ENCODE data around the gene TMC2.

Gene TMC2

GRCh38 chr20:2596673-2597279 lies 60.4 kb downstream of the TMC2 start:
- H3K27ac ChIP-seq, result no peak overlapping the region
- TF ChIP-seq, protein P1, sequence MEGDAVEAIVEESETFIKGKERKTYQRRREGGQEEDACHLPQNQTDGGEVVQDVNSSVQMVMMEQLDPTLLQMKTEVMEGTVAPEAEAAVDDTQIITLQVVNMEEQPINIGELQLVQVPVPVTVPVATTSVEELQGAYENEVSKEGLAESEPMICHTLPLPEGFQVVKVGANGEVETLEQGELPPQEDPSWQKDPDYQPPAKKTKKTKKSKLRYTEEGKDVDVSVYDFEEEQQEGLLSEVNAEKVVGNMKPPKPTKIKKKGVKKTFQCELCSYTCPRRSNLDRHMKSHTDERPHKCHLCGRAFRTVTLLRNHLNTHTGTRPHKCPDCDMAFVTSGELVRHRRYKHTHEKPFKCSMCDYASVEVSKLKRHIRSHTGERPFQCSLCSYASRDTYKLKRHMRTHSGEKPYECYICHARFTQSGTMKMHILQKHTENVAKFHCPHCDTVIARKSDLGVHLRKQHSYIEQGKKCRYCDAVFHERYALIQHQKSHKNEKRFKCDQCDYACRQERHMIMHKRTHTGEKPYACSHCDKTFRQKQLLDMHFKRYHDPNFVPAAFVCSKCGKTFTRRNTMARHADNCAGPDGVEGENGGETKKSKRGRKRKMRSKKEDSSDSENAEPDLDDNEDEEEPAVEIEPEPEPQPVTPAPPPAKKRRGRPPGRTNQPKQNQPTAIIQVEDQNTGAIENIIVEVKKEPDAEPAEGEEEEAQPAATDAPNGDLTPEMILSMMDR (conservative IDR thresholded peaks at IDR 0.05), result no peak

- TF ChIP-seq, protein P1 (conservative IDR thresholded peaks at IDR 0.05), result no peak
Observed at GRCh38 chr20:2599288-2600006, 63.1 kb downstream of the TMC2 start.

GRCh38 chr20:2602046-2602735 lies 65.8 kb downstream of the TMC2 start:
- H3K27ac ChIP-seq, result peak overlapping the region; percentile 1; the same call in 1 of the 2 replicates
- TF ChIP-seq, protein P1 (conservative IDR thresholded peaks at IDR 0.05), result no peak

More at GRCh38 chr20:2599288-2600006, 63.1 kb downstream of the TMC2 start:
- no peak overlapping the region for H3K27ac ChIP-seq

GRCh38 chr20:2602746-2603145 lies 66.4 kb downstream of the TMC2 start:
- H3K27ac ChIP-seq, result peak overlapping the region; percentile 1; the same call in 1 of the 2 replicates
- TF ChIP-seq, protein P1 (conservative IDR thresholded peaks at IDR 0.05), result no peak

GRCh38 chr20:2603816-2604505 lies 67.6 kb downstream of the TMC2 start:
- H3K27ac ChIP-seq, result peak overlapping the region; percentile 10
- TF ChIP-seq, protein P1 (conservative IDR thresholded peaks at IDR 0.05), result no peak

- TF ChIP-seq, protein P1 (conservative IDR thresholded peaks at IDR 0.05), result no peak
- peak overlapping the region; percentile 10; the same call in 1 of the 2 replicates for H3K27ac ChIP-seq
Observed at GRCh38 chr20:2604506-2604835, 68.1 kb downstream of the TMC2 start.

- TF ChIP-seq, protein P1 (conservative IDR thresholded peaks at IDR 0.05), result no peak
- H3K27ac ChIP-seq, result no peak overlapping the region
Observed at GRCh38 chr20:2606507-2607006, 70.2 kb downstream of the TMC2 start.
